HG03175 (cell line): ENCODE data around the gene SSTR4.
"Not testable (repeated sequence)": the region's sequence is repeated elsewhere in the genome, so short reads cannot be mapped to it uniquely, and the experiment has no call there.

Source experiments
- ATAC-seq: cut with Tn5 transposase; IDR thresholded peaks from one replicate; pipeline ENCODE4 v1.9.1; 2021; ENCODE audit warnings: mild to moderate bottlenecking, moderate library complexity; ENCODE audit not compliant: unreplicated experiment

SSTR4 gene

GRCh38 chr20:23034721-23035671 lies at the start of gene SSTR4:
Gene SSTR4 (plus strand): TSS chr20:23035312. CDS start chr20:23035484, 172 bp downstream.
- ATAC-seq, result no peak

- ATAC-seq, result no peak
These were observed 48.5 kb upstream of the SSTR4 start for GRCh38 chr20:22986601-22987000.

GRCh38 chr20:22991424-22991823 lies 43.7 kb upstream of the SSTR4 start:
- ATAC-seq, result not testable (repeated sequence)

- no peak for ATAC-seq
These were observed 41.3 kb upstream of the SSTR4 start for GRCh38 chr20:22993823-22994222.

GRCh38 chr20:22995923-22996322 lies 39.2 kb upstream of the SSTR4 start:
- no peak for ATAC-seq

- no peak for ATAC-seq
These were observed 36.6 kb upstream of the SSTR4 start for GRCh38 chr20:22998476-22998875.

- ATAC-seq, result no peak
These were observed 35.4 kb upstream of the SSTR4 start for GRCh38 chr20:22999756-23000155.

GRCh38 chr20:23000232-23000947 lies 34.7 kb upstream of the SSTR4 start:
- no peak for ATAC-seq

GRCh38 chr20:23002276-23002675 lies 32.8 kb upstream of the SSTR4 start:
- ATAC-seq, result no peak

- no peak for ATAC-seq
These were observed 32.0 kb upstream of the SSTR4 start for GRCh38 chr20:23003077-23003635.

- ATAC-seq, result no peak
These were observed 31.1 kb upstream of the SSTR4 start for GRCh38 chr20:23003881-23004460.

- no peak for ATAC-seq
These were observed 29.3 kb upstream of the SSTR4 start for GRCh38 chr20:23005776-23006175.

GRCh38 chr20:23007462-23007861 lies 27.6 kb upstream of the SSTR4 start:
- ATAC-seq, result no peak

- no peak for ATAC-seq
These were observed 27.0 kb upstream of the SSTR4 start for GRCh38 chr20:23007886-23008655.

- no peak for ATAC-seq
These were observed 26.4 kb upstream of the SSTR4 start for GRCh38 chr20:23008667-23009066.

- ATAC-seq, result no peak
These were observed 25.5 kb upstream of the SSTR4 start for GRCh38 chr20:23009636-23010035.

GRCh38 chr20:23010096-23010495 lies 25.0 kb upstream of the SSTR4 start:
- ATAC-seq, result no peak

GRCh38 chr20:23011008-23011721 lies 23.9 kb upstream of the SSTR4 start:
- ATAC-seq, result no peak

- no peak for ATAC-seq
These were observed 21.7 kb upstream of the SSTR4 start for GRCh38 chr20:23013429-23013828.

- ATAC-seq, result no peak
These were observed 17.6 kb upstream of the SSTR4 start for GRCh38 chr20:23017516-23017915.
